ENCODE results near the gene ENPP1.

ENPP1 gene

GRCh38 chr6:131861381-131861780 is 53.6 kb downstream of the ENPP1 start (continued):
- TF ChIP-seq TOX (CRISPR knock-in tag; IDR thresholded peaks at IDR 0.05; ENCODE audit: borderline replicate concordance) (no peak), ZNF70 (CRISPR knock-in tag; IDR thresholded peaks at IDR 0.05) (no peak), ESRRG (CRISPR knock-in tag; IDR thresholded peaks at IDR 0.05) (no peak), ZC3H10 (CRISPR knock-in tag; IDR thresholded peaks at IDR 0.05) (no peak)

DNA sequence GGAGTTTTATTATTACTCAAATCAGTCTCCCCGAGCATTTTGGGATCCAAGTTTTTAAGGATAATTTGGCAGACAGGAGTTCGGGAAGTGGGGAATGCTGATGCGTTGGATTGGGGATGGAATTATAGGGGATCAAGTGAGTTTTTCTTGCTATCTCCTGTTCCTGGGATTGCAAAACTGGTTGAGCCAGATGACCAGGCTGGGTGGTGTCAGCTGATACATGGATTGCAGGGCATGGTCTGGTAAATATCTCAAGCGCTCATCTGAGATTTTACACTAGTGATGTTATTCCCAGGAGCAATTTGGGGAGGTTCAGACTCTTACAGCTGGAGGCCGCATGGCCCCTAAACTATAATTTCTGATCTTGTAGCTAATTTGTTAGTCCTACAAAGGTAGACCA is 54.7 kb downstream of the ENPP1 start:
- no peak for TF ChIP-seq TSHZ2 (CRISPR knock-in tag; IDR thresholded peaks at IDR 0.05)
- no peak for TF ChIP-seq BACH2 (CRISPR knock-in tag; IDR thresholded peaks at IDR 0.05; ENCODE audit: borderline replicate concordance)
- TF ChIP-seq POU6F1 (CRISPR knock-in tag; IDR thresholded peaks at IDR 0.05; ENCODE audit: borderline replicate concordance, low read depth), result no peak
- no peak for TF ChIP-seq TOX (CRISPR knock-in tag; IDR thresholded peaks at IDR 0.05; ENCODE audit: borderline replicate concordance)
- TF ChIP-seq SNAI2 (CRISPR knock-in tag; IDR thresholded peaks at IDR 0.05), result no peak
- TF ChIP-seq ZNF70 (CRISPR knock-in tag; IDR thresholded peaks at IDR 0.05), result no peak
- no peak for TF ChIP-seq ZNF565 (CRISPR knock-in tag; conservative IDR thresholded peaks at IDR 0.05; ENCODE audit: low read depth)
- no peak for TF ChIP-seq ZFP3 (CRISPR knock-in tag; IDR thresholded peaks at IDR 0.05)
- no peak for TF ChIP-seq GLIS3 (CRISPR knock-in tag; IDR thresholded peaks at IDR 0.05)
- no peak for TF ChIP-seq TCF4 (CRISPR knock-in tag; IDR thresholded peaks at IDR 0.05; ENCODE audit: borderline replicate concordance)
- no peak for TF ChIP-seq CSDC2 (CRISPR knock-in tag; IDR thresholded peaks at IDR 0.05)
- TF ChIP-seq ARNTL (CRISPR knock-in tag; IDR thresholded peaks at IDR 0.05; ENCODE audit: borderline replicate concordance, low read depth), result no peak
- TF ChIP-seq RARB (CRISPR knock-in tag; IDR thresholded peaks at IDR 0.05), result no peak
- no peak for TF ChIP-seq ZC3H10 (CRISPR knock-in tag; IDR thresholded peaks at IDR 0.05)
- TF ChIP-seq PATZ1 (CRISPR knock-in tag; IDR thresholded peaks at IDR 0.05; ENCODE audit: borderline replicate concordance), result no peak
- no peak for TF ChIP-seq OSR1 (CRISPR knock-in tag; IDR thresholded peaks at IDR 0.05)
- no peak for ATAC-seq

DNA sequence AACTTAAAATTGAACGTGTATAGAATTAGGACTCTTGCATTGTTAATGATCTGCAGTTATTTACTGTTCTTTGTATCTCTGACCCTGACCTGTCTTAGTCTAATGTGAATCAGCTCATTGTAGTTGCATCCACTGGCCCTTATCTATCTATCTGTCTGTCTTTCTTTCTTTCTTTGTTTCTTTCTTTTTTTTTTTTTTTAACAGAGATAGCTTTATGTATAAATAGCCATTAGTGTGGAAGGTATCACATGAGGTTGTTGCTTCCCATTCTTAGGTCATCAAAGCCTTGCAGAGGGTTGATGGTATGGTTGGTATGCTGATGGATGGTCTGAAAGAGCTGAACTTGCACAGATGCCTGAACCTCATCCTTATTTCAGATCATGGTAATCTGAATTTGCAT is 59.9 kb downstream of the ENPP1 start:
- ATAC-seq, result no peak
- no peak for TF ChIP-seq GLIS3 (CRISPR knock-in tag; IDR thresholded peaks at IDR 0.05)
- no peak for TF ChIP-seq TCF4 (CRISPR knock-in tag; IDR thresholded peaks at IDR 0.05; ENCODE audit: borderline replicate concordance)
- no peak for TF ChIP-seq ARNTL (CRISPR knock-in tag; IDR thresholded peaks at IDR 0.05; ENCODE audit: borderline replicate concordance, low read depth)
- no peak for TF ChIP-seq ZNF565 (CRISPR knock-in tag; conservative IDR thresholded peaks at IDR 0.05; ENCODE audit: low read depth)
- TF ChIP-seq SNAI2 (CRISPR knock-in tag; IDR thresholded peaks at IDR 0.05), result no peak
- TF ChIP-seq OSR1 (CRISPR knock-in tag; IDR thresholded peaks at IDR 0.05), result no peak
- no peak for TF ChIP-seq ESRRG (CRISPR knock-in tag; IDR thresholded peaks at IDR 0.05)
- TF ChIP-seq ISL1 (CRISPR knock-in tag; IDR thresholded peaks at IDR 0.05), result no peak
- TF ChIP-seq, protein P1, sequence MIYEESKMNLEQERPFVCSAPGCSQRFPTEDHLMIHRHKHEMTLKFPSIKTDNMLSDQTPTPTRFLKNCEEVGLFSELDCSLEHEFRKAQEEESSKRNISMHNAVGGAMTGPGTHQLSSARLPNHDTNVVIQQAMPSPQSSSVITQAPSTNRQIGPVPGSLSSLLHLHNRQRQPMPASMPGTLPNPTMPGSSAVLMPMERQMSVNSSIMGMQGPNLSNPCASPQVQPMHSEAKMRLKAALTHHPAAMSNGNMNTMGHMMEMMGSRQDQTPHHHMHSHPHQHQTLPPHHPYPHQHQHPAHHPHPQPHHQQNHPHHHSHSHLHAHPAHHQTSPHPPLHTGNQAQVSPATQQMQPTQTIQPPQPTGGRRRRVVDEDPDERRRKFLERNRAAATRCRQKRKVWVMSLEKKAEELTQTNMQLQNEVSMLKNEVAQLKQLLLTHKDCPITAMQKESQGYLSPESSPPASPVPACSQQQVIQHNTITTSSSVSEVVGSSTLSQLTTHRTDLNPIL (CRISPR knock-in tag; IDR thresholded peaks at IDR 0.05; ENCODE audit: low read depth), result no peak

GRCh38 chr6:131868836-131869235 is 61.0 kb downstream of the ENPP1 start:
- TF ChIP-seq ZFP30 (CRISPR knock-in tag; IDR thresholded peaks at IDR 0.05) (no peak), TCF4 (CRISPR knock-in tag; IDR thresholded peaks at IDR 0.05; ENCODE audit: borderline replicate concordance) (no peak), CSRNP3 (CRISPR knock-in tag; IDR thresholded peaks at IDR 0.05) (no peak), ZNF70 (CRISPR knock-in tag; IDR thresholded peaks at IDR 0.05) (no peak), ZC3H10 (CRISPR knock-in tag; IDR thresholded peaks at IDR 0.05) (no peak), POU6F1 (CRISPR knock-in tag; IDR thresholded peaks at IDR 0.05; ENCODE audit: borderline replicate concordance, low read depth) (no peak)
- ATAC-seq, result no peak

Measured in SK-N-SH treated with all-trans-retinoic acid at 6 μM for 48 hours (cell line).